SK-N-SH (cell line): ENCODE data around the gene RBMS3. TPM values are rescaled to one million over a fixed set of nuclear protein-coding genes. Genes with fewer than 3 reads are reported as not detected.

Source experiments
- CTCF ChIA-PET: fragments of 300-600, 350-600 bp; formaldehyde crosslinking; extraction: SDS; loops from one replicate; lab custom pipeline; 2021; lab: Yijun Ruan, JAX
- POLR2A ChIA-PET: fragments of 350-600 bp; sonication (Branson Sonifier 250); formaldehyde crosslinking; extraction: SDS; loops from one replicate; lab custom pipeline; 2020; ENCODE audit warnings: antibody characterized with exemption, inconsistent platforms; lab: Yijun Ruan, JAX
- DNase-seq: peaks from one replicate; pipeline ENCODE4 v3.0.0; 2012
- H2AFZ ChIP-seq: fragments of 200-600 bp; sonication (generic); 2 replicates; pipeline ENCODE4 v1.8.1; 2016; ENCODE audit warnings: antibody characterized with exemption, mild to moderate bottlenecking, low read depth
- H3F3A ChIP-seq: fragments of 200-600 bp; sonication (generic); replicated peaks from 2 replicates; pipeline ENCODE3; 2016; ENCODE audit warnings: antibody characterized with exemption, mild to moderate bottlenecking; ENCODE audit not compliant: insufficient read depth
- H3K27ac ChIP-seq, 2 experiments: fragments of 200-500 bp in 1 of 2; fragments of 200-600 bp in 1 of 2; sonication (Bioruptor generic) in 1 of 2; sonication (generic), shearing (Covaris generic) in 1 of 2; 2 replicates each; pipeline versions ENCODE4 v1.5.1 to v1.6.1; 2014 to 2016; ENCODE audit warnings: low read depth in 2 of 2, inconsistent platforms in 1 of 2, low read length in 1 of 2, mild to moderate bottlenecking in 1 of 2, mixed read lengths in 1 of 2
- H3K27me3 ChIP-seq: fragments of 200-600 bp; sonication (generic), shearing (Covaris generic); 2 replicates; pipeline ENCODE4 v1.6.1; 2016; ENCODE audit warnings: mixed run types; ENCODE audit not compliant: insufficient read depth
- H3K36me3 ChIP-seq, 2 experiments: fragments of 200-500 bp in 1 of 2; fragments of 200-600 bp in 1 of 2; sonication (Bioruptor generic) in 1 of 2; sonication (generic) in 1 of 2; replicated peaks in 1 of 2; 2 replicates each; pipeline versions ENCODE3 to v1.5.1; 2014 to 2016; ENCODE audit warnings: low read length in 1 of 2, mild to moderate bottlenecking in 1 of 2; ENCODE audit not compliant: insufficient read depth in 2 of 2, control insufficient read depth in 1 of 2
- H3K4me1 ChIP-seq, 2 experiments: fragments of 200-500 bp in 1 of 2; fragments of 200-600 bp in 1 of 2; sonication (Bioruptor generic) in 1 of 2; sonication (generic), shearing (Covaris generic) in 1 of 2; 2 replicates each; pipeline versions ENCODE4 v1.5.1 to v1.6.1; 2014 to 2016; ENCODE audit warnings: low read depth in 1 of 2, low read length in 1 of 2, mixed run types in 1 of 2; ENCODE audit not compliant: insufficient read depth in 2 of 2, control insufficient read depth in 1 of 2
- H3K4me2 ChIP-seq: fragments of 200-600 bp; sonication (generic), shearing (Covaris generic); 2 replicates; pipeline ENCODE4 v1.6.1; 2017; ENCODE audit warnings: mixed run types
- H3K4me3 ChIP-seq, 2 experiments: fragments of 200-500 bp in 1 of 2; fragments of 200-600 bp in 1 of 2; sonication (Bioruptor generic) in 1 of 2; sonication (generic), shearing (Covaris generic) in 1 of 2; 2 replicates each; pipeline versions ENCODE4 v1.5.1 to v1.8.1; 2014 to 2016; ENCODE audit warnings: low read depth in 2 of 2, inconsistent platforms in 1 of 2, low read length in 1 of 2, mild to moderate bottlenecking in 1 of 2, mixed read lengths in 1 of 2, moderate library complexity in 1 of 2
- H3K79me2 ChIP-seq: fragments of 200-600 bp; sonication (generic); 2 replicates; pipeline ENCODE4 v1.8.1; 2017; ENCODE audit warnings: mild to moderate bottlenecking; ENCODE audit not compliant: insufficient read depth
- H3K9ac ChIP-seq: fragments of 200-600 bp; sonication (generic); 2 replicates; pipeline ENCODE4 v1.6.1; 2017; ENCODE audit warnings: mixed run types
- H3K9me2 ChIP-seq: fragments of 200-600 bp; sonication (generic); 2 replicates; pipeline ENCODE4 v1.6.1; 2017; ENCODE audit warnings: mixed run types
- H3K9me3 ChIP-seq: fragments of 200-600 bp; sonication (generic); 2 replicates; pipeline ENCODE4 v1.6.1; 2017; ENCODE audit warnings: mixed run types, mild to moderate bottlenecking, moderate library complexity
- H4K20me1 ChIP-seq: fragments of 200-600 bp; sonication (generic); 2 replicates; pipeline ENCODE4 v1.6.1; 2017; ENCODE audit warnings: mild to moderate bottlenecking, mixed run types; ENCODE audit not compliant: insufficient read depth
- ELF1 ChIP-seq: IDR thresholded peaks from 2 replicates; pipeline ENCODE4 v1.4.0; 2012
- FOSL2 ChIP-seq: IDR thresholded peaks from 2 replicates; pipeline ENCODE4 v1.4.0; 2012; ENCODE audit warnings: low read depth, mild to moderate bottlenecking, moderate library complexity, borderline replicate concordance
- FOXM1 ChIP-seq: IDR thresholded peaks from 2 replicates; pipeline ENCODE4 v1.4.0; 2012; ENCODE audit warnings: low read depth, mild to moderate bottlenecking
- GABPA ChIP-seq: IDR thresholded peaks from 2 replicates; pipeline ENCODE4 v1.4.0; 2012; ENCODE audit warnings: low read depth, mild to moderate bottlenecking
- GATA2 ChIP-seq: sonication (generic); formaldehyde crosslinking; IDR thresholded peaks from 2 replicates; pipeline ENCODE4 v1.5.0; 2020; ENCODE audit warnings: mild to moderate bottlenecking, missing genetic modification reagents
- MXI1 ChIP-seq: IDR thresholded peaks from 2 replicates; pipeline ENCODE4 v1.6.1; 2012; ENCODE audit warnings: mild to moderate bottlenecking, low read depth, low read length, improper control_type of control experiment
- NRF1 ChIP-seq: IDR thresholded peaks from 2 replicates; pipeline ENCODE4 v1.6.1; 2012; ENCODE audit warnings: low read depth, mild to moderate bottlenecking, low read length
- PBX3 ChIP-seq: IDR thresholded peaks from 2 replicates; pipeline ENCODE4; 2012
- POLR2AphosphoS5 ChIP-seq: IDR thresholded peaks from 2 replicates; pipeline ENCODE4 v1.6.1; 2012; ENCODE audit warnings: low read depth, low read length
- RFX5 ChIP-seq: IDR thresholded peaks from 2 replicates; pipeline ENCODE4 v1.6.1; 2012; ENCODE audit warnings: mild to moderate bottlenecking, improper control_type of control experiment, low read length
- RXRA ChIP-seq: IDR thresholded peaks from 2 replicates; pipeline ENCODE4 v1.4.0; 2012; ENCODE audit warnings: low read depth, mild to moderate bottlenecking, borderline replicate concordance
- SIN3A ChIP-seq: IDR thresholded peaks from 2 replicates; pipeline ENCODE4 v1.6.1; 2012; ENCODE audit warnings: low read depth, mild to moderate bottlenecking, low read length, moderate library complexity, borderline replicate concordance
- SMC3 ChIP-seq: IDR thresholded peaks from 2 replicates; pipeline ENCODE4 v1.6.1; 2012; ENCODE audit warnings: low read depth, low read length, improper control_type of control experiment
- TAF1 ChIP-seq: IDR thresholded peaks from 2 replicates; pipeline ENCODE4 v1.6.1; 2012; ENCODE audit warnings: low read depth, mild to moderate bottlenecking, low read length, moderate library complexity, borderline replicate concordance
- TCF12 ChIP-seq: IDR thresholded peaks from 2 replicates; pipeline ENCODE4 v1.4.0; 2012
- TEAD4 ChIP-seq: IDR thresholded peaks from 2 replicates; pipeline ENCODE4 v1.4.0; 2012; ENCODE audit warnings: mild to moderate bottlenecking, borderline replicate concordance; ENCODE audit not compliant: insufficient read depth
- WGBS: methylation state at CpG from one replicate; pipeline ENCODE4 v1.1.6; 2017; ENCODE audit warnings: low lambda C conversion rate; 5-methylcytosine and 5-hydroxymethylcytosine counted together
- polyA plus RNA-seq, 3 experiments: library from polyadenylated mRNA; depleted of rRNA; stranded (reverse); fragments of >200 nt; gene quantifications; 2 replicates each; pipeline ENCODE4 v1.2.3, GENCODE V29; 2012
- TF ChIP-seq, protein P1 (sequence below): IDR thresholded peaks from 2 replicates; pipeline ENCODE4 v1.4.0; 2012; ENCODE audit warnings: low read depth
- TF ChIP-seq, protein P2 (sequence below): fragments of 150-350 bp; IDR thresholded peaks from 2 replicates; pipeline ENCODE4 v1.6.1; 2016; ENCODE audit warnings: mild to moderate bottlenecking, low read depth, low read length
- TF ChIP-seq, protein P3 (sequence below): fragments of 200-600 bp; sonication (generic); IDR thresholded peaks from 2 replicates; pipeline ENCODE4 v1.6.1; 2017; ENCODE audit warnings: antibody characterized with exemption, mild to moderate bottlenecking, moderate library complexity

Gene RBMS3
- polyA plus RNA-seq, 1 of the 3 experiments (the other 2 are of a cell fraction): 8.2 TPM

- Histone ChIP-seq H2AFZ (no peak overlapping the region), H3K27ac (peak overlapping the region in 1 of 2 experiments; percentile 56; a peak in 2 of 4 replicates), H3K9ac (no peak overlapping the region), H3K4me1 (peaks cover 4 to 38% of the 10 kb centered on the region in 2 experiments; a peak in 3 of 4 replicates), H3K9me3 (no peaks in the 10 kb centered on the region), H3F3A (peaks cover 3% of the 10 kb centered on the region), H4K20me1 (no peaks in the 10 kb centered on the region), H3K4me3 (no peak overlapping the region), H3K36me3 (peaks cover 21 to 37% of the 10 kb centered on the region in 2 experiments), H3K79me2 (peaks cover 97% of the 10 kb centered on the region), H3K9me2 (no peaks in the 10 kb centered on the region), H3K4me2 (no peak overlapping the region), H3K27me3 (no peaks in the 10 kb centered on the region)
- ChIA-PET POLR2A (no interaction called here), CTCF (interaction anchor here (1.7 kb wide), 1 partner anchor 13 kb away, joined by 4 read pairs; no protein-coding TSS in a partner anchor)
- 97% methylated on average over 1 of the region's 1 CpG for WGBS
- TF ChIP-seq TEAD4 (no peak), FOXM1 (no peak), PBX3 (no peak), NRF1 (no peak), SIN3A (no peak)
- TF ChIP-seq, protein P1, sequence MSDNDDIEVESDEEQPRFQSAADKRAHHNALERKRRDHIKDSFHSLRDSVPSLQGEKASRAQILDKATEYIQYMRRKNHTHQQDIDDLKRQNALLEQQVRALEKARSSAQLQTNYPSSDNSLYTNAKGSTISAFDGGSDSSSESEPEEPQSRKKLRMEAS: no peak
- TF ChIP-seq, protein P2, sequence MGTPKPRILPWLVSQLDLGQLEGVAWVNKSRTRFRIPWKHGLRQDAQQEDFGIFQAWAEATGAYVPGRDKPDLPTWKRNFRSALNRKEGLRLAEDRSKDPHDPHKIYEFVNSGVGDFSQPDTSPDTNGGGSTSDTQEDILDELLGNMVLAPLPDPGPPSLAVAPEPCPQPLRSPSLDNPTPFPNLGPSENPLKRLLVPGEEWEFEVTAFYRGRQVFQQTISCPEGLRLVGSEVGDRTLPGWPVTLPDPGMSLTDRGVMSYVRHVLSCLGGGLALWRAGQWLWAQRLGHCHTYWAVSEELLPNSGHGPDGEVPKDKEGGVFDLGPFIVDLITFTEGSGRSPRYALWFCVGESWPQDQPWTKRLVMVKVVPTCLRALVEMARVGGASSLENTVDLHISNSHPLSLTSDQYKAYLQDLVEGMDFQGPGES: no peak
- DNase-seq: no peak
Observed at GRCh38 chr3:29307295-29307694, 26.4 kb downstream of the RBMS3 start.

DNA sequence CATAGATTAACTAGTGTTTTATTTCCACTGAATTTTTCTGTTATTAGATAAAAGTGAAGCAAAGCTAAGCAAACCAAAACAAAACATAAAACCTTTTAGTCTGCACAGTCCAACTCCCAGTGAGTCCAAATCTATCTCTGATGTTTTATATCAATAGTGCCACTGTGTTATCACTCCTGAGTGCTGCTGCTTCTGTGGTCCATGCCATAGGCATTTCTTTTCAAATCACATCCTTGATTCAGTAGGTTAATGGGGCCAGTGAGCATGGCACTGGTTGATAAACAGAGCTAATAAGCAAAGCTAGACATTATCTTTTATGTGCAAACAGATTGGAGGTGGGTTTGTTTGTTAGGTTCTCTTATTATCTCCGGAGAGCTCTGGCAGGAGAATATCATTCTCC, 30.0 kb downstream of the RBMS3 start:
- Histone ChIP-seq H3K4me2 (no peak overlapping the region), H3K9ac (no peak overlapping the region), H3K9me2 (no peaks in the 10 kb centered on the region), H3K79me2 (peaks cover 97% of the 10 kb centered on the region), H3K27ac (peak overlapping the region; percentile 2 to 99; a peak in 3 of 4 replicates), H3K36me3 (peaks cover 10% of the 10 kb centered on the region in 2 experiments), H4K20me1 (no peaks in the 10 kb centered on the region), H3K4me3 (no peak overlapping the region), H3K27me3 (no peaks in the 10 kb centered on the region), H3K9me3 (no peaks in the 10 kb centered on the region), H2AFZ (no peak overlapping the region), H3F3A (peaks cover 6% of the 10 kb centered on the region), H3K4me1 (peaks cover 18 to 63% of the 10 kb centered on the region in 2 experiments; a peak in 3 of 4 replicates)
- WGBS: 71% methylated on average over 1 of the region's 1 CpG
- CTCF ChIA-PET: interaction anchor here (0.6 to 1.1 kb wide), 5 partner anchors 19 to 999 kb away, joined by 3 to 4 read pairs (median 3); partner anchors contain the start of gene RBMS3
- DNase-seq: no peak
- POLR2A ChIA-PET: interaction anchor here (0.6 to 1.5 kb wide), 5 partner anchors 21 to 332 kb away, joined by 3 to 8 read pairs (median 5); partner anchors contain the start of gene RBMS3
- peak; percentile 29; the same call in 1 of the 2 replicates for TF ChIP-seq POLR2AphosphoS5
- TF ChIP-seq SMC3: no peak
- TF ChIP-seq NRF1: no peak
- TF ChIP-seq FOSL2: no peak
- 0 out of 2 replicates have a peak, but pooled peaks have one; percentile 51 for TF ChIP-seq MXI1
- TF ChIP-seq, protein P3, sequence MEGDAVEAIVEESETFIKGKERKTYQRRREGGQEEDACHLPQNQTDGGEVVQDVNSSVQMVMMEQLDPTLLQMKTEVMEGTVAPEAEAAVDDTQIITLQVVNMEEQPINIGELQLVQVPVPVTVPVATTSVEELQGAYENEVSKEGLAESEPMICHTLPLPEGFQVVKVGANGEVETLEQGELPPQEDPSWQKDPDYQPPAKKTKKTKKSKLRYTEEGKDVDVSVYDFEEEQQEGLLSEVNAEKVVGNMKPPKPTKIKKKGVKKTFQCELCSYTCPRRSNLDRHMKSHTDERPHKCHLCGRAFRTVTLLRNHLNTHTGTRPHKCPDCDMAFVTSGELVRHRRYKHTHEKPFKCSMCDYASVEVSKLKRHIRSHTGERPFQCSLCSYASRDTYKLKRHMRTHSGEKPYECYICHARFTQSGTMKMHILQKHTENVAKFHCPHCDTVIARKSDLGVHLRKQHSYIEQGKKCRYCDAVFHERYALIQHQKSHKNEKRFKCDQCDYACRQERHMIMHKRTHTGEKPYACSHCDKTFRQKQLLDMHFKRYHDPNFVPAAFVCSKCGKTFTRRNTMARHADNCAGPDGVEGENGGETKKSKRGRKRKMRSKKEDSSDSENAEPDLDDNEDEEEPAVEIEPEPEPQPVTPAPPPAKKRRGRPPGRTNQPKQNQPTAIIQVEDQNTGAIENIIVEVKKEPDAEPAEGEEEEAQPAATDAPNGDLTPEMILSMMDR: no peak
- no peak for TF ChIP-seq ELF1
- no peak for TF ChIP-seq SIN3A
- peak; percentile 98 for TF ChIP-seq GATA2 (CRISPR knock-in tag)
- TF ChIP-seq RFX5: no peak
- TF ChIP-seq FOXM1: no peak
- no peak for TF ChIP-seq RXRA
- TF ChIP-seq GABPA: no peak
- TF ChIP-seq TAF1: no peak
- TF ChIP-seq TCF12: peak; percentile 43; the same call in 1 of the 2 replicates
- TF ChIP-seq, protein P2: no peak
- TF ChIP-seq PBX3: no peak
